Neural progenitor cell (in vitro differentiated cells): ENCODE results near the gene SRRM1.

ENCODE experiments used
- EZH2 ChIP-seq: fragments of 200-600 bp; sonication (generic); IDR thresholded peaks from 2 replicates; pipeline ENCODE4 v1.6.1; 2017; ENCODE audit warnings: antibody characterized with exemption, mild to moderate bottlenecking, moderate library complexity
- EZH2phosphoT487 ChIP-seq: fragments of 200-600 bp; sonication (generic); IDR thresholded peaks from 2 replicates; pipeline ENCODE4 v1.6.1; 2017; ENCODE audit warnings: antibody characterized with exemption
- TF ChIP-seq, protein P1 (sequence below): fragments of 200-600 bp; sonication (generic); IDR thresholded peaks from 2 replicates; pipeline ENCODE4 v1.5.1; 2017; ENCODE audit warnings: antibody characterized with exemption, mild to moderate bottlenecking

DNA sequence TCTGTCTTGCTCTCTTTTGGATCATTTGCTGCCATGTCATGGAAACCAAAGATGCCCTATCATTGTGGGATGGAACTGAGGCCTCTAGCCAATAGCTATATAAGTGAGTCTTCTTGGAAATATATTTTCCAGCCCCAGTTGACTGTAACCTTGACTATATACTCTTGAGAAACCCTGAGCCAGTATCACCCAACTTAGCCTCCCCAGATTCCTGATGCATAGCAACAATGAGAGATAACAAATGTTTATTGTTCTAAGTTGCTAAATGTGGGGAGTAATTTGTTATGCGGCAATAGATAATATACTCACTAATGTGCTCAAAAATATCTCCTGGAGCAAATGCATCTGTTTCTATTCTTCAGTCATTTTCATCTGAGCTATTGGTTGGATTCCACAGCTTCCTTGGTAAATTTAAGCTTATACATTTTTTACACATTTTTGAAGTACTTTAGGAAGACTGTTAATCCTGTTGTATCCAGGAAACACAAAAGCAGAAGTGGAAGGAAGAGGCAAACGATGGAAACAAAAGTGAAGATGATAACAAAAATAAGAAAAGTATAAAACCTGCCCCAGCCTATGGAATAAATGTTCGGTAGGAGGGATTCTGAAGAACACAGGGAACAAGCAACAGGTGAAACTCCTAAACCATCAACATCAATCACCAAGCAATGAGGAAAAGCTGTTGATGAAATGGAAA lies 6.3 kb upstream of the SRRM1 start:
- TF ChIP-seq, protein P1, sequence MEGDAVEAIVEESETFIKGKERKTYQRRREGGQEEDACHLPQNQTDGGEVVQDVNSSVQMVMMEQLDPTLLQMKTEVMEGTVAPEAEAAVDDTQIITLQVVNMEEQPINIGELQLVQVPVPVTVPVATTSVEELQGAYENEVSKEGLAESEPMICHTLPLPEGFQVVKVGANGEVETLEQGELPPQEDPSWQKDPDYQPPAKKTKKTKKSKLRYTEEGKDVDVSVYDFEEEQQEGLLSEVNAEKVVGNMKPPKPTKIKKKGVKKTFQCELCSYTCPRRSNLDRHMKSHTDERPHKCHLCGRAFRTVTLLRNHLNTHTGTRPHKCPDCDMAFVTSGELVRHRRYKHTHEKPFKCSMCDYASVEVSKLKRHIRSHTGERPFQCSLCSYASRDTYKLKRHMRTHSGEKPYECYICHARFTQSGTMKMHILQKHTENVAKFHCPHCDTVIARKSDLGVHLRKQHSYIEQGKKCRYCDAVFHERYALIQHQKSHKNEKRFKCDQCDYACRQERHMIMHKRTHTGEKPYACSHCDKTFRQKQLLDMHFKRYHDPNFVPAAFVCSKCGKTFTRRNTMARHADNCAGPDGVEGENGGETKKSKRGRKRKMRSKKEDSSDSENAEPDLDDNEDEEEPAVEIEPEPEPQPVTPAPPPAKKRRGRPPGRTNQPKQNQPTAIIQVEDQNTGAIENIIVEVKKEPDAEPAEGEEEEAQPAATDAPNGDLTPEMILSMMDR, result no peak
- TF ChIP-seq EZH2 (no peak), EZH2phosphoT487 (no peak)
